Measurements from ENCODE around the gene TRIM2. TPM values are rescaled to one million over a fixed set of nuclear protein-coding genes. Genes with fewer than 3 reads are reported as not detected.

The TRIM2 gene
- total RNA-seq, 4 donors from 2014 or later = 14.8 to 45.4 (median 26.5) TPM

DNA sequence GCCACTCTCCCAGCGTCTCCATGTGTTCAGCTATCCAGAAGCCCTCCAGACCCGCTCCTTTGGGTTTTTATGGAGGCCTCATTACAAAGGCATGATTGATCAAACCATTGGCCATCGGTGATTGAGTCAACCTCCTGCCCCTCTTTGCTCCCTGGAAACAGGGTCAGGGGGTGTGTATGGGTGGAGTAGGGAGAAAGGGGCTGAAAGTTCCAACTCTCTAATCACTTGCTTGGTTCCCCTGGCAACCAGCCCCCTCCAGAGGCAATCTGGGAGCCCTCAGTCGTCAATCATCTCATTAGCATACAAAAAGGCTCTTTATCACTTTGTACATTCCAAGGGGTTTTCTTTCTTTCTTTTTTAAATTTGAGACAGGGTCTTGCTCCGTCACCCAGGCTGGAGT lies 2.3 kb downstream of the TRIM2 start:
- TF ChIP-seq, protein P1, sequence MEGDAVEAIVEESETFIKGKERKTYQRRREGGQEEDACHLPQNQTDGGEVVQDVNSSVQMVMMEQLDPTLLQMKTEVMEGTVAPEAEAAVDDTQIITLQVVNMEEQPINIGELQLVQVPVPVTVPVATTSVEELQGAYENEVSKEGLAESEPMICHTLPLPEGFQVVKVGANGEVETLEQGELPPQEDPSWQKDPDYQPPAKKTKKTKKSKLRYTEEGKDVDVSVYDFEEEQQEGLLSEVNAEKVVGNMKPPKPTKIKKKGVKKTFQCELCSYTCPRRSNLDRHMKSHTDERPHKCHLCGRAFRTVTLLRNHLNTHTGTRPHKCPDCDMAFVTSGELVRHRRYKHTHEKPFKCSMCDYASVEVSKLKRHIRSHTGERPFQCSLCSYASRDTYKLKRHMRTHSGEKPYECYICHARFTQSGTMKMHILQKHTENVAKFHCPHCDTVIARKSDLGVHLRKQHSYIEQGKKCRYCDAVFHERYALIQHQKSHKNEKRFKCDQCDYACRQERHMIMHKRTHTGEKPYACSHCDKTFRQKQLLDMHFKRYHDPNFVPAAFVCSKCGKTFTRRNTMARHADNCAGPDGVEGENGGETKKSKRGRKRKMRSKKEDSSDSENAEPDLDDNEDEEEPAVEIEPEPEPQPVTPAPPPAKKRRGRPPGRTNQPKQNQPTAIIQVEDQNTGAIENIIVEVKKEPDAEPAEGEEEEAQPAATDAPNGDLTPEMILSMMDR (IDR thresholded peaks at IDR 0.05) = no peak
- DNase-seq (ENCODE audit: low spot score) (no peak), ATAC-seq (ENCODE audit: low FRiP score) (no peak)

DNA sequence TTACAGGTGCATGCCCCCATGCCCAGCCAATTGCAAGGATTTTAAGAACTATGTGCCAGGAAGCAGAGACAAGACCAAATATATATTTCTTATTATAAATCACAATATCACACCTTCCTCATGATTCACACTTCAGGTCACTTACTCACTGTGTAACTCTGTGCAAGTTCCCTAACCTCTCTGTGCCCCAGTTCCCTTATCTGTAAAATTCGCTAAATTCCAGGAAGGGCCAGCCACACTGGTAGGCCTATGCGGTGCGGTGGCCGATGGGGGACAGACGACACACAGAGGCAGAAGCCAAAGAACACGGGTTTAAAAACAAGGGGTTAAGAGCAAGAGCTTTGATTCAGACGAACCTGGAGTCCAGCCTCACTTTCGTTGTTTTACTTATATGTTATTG lies 2.8 kb downstream of the TRIM2 start:
- TF ChIP-seq, protein P1 (IDR thresholded peaks at IDR 0.05) = no peak
- no peak for DNase-seq (ENCODE audit: low spot score)
- no peak for ATAC-seq (ENCODE audit: low FRiP score)

- DNase-seq (ENCODE audit: low spot score) (no peak), ATAC-seq (ENCODE audit: low FRiP score) (no peak)
- TF ChIP-seq, protein P1 (IDR thresholded peaks at IDR 0.05) = no peak
These were observed 3.3 kb downstream of the TRIM2 start for GRCh38 chr4:153207567-153207966.

- DNase-seq (ENCODE audit: low spot score) = no peak
- TF ChIP-seq, protein P1 (IDR thresholded peaks at IDR 0.05) = no peak
- no peak for ATAC-seq (ENCODE audit: low FRiP score)
These were observed 5.2 kb downstream of the TRIM2 start for GRCh38 chr4:153209410-153209809.

GRCh38 chr4:153210727-153211126 lies 6.5 kb downstream of the TRIM2 start:
- TF ChIP-seq, protein P1 (IDR thresholded peaks at IDR 0.05) = no peak
- DNase-seq (ENCODE audit: low spot score) = no peak
- ATAC-seq (ENCODE audit: low FRiP score) = no peak

DNA sequence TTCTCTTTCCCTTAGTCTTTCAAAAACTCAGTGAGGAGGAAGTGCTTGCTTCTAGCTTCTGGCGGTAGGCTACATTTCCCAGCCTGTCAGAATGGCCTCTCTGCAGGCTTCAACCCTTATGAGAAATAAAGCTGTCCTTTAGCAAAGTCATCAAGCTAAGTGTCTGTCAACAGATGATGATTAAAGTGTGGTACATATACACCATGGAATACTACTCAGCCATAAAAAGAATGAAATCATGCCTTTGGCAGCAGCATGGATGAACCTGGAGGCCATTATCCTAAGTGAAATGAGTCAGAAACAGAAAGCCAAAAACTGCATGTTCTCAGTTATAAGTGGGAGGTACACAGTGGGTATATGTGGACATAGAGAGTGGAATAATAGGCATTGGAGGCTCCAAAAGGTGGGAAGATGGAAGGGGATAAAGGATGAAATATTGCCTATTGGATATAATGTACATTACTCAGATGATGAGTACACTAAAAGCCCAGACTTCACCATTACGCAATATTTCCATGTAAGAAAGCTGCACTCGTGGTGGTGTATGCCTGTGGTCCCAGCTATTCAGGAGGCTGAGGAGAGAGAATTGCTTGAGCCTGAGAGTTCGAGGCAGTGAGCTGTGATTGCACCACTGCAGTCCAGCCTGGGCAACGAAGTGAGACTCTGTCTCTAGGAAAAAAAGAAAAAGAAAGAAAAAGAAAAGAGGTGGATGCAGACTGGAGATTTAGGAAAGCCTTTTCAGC lies 7.9 kb downstream of the TRIM2 start:
- TF ChIP-seq, protein P1 (IDR thresholded peaks at IDR 0.05) = no peak
- DNase-seq (ENCODE audit: low spot score) = no peak
- no peak for ATAC-seq (ENCODE audit: low FRiP score)

DNA sequence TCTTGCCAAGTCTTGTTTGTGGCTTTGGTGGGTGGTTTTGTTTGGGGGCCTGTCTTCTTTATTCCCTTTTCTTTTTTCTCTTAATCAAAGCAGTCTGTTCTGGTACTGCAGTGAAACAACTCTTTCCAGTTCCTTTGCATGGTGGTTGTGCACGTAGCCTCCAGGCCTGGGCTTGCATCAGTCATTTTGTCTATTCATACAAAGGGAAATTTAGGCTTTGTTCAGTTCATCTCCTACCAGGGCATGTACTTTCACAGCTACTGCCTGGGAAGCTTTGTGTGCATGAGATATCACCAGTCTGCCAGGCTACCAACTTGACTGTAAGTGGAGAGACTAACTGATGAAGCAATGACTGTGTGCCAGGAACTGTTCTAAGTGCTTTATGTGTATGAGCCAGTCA lies 8.5 kb downstream of the TRIM2 start:
- no peak for DNase-seq (ENCODE audit: low spot score)
- TF ChIP-seq, protein P1 (IDR thresholded peaks at IDR 0.05) = no peak
- no peak for ATAC-seq (ENCODE audit: low FRiP score)
